GOT3 (cell line): ENCODE measurements around the gene TMEM59.
"Not testable (repeated sequence)": the region's sequence is repeated elsewhere in the genome, so short reads cannot be mapped to it uniquely, and the experiment has no call there.

Experiments
- DNase-seq: peaks from one replicate; lab custom pipeline; 2025; ENCODE audit warnings: mixed read lengths; lab: John Stamatoyannopoulos, UW

Gene TMEM59

DNA sequence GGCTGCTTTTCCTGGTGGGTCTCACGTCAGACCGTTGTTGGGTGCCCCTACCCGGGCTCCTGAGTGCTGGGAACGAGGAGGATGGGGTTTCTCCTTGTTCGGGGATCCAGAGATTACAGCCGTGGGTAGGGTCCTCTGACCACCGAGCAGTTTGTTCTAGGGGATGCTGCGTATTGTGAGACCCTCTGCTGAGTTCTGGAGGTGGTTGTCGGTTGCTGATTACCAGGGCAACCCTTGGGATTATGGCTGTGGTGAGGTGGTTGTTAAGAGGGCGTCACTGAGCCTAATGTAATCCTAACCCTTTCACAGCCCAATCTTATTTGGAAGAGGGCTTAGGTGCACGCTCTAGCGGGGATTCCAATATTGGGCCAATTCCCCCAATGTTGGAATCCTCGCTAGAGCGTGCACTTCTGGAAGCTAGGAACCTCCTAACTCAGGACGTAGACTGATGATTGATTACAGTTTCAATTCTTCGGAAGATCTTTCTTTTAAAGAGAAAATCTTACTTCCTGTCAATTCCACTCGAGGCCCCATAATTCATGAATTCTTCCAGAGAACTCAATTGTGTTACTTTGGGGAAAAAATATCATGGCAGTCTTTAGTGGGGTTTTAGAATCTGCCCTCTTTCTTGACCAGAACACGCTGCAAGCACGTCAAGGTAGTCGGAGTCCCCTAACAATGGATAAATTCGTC is 887 bp upstream of the TMEM59 start:
- no peak for DNase-seq

DNA sequence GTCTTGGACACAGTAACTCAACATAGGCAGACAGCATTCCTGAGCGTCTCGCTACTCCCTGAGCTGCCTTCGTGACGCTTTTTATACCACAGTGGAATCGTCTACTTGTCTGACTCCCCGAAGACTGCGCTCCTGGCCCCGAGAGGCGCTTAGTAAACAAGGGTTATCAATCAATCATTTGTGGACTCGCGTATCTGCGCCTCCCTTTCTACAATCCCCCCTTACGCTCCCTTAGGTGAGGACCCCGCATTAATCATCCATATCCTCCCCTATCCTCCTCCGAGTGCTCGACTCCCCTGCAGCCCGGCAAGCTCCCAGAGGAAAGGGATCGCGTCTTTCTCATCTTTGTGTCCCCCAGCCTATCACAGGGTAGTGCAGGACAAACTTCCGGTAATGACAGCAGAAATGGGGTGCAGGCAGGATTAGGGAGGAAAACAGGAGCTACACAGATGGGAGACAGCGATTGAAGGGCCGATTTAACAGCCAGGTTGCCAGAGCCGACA is 522 bp downstream of the TMEM59 start:
- DNase-seq, result no peak

DNA sequence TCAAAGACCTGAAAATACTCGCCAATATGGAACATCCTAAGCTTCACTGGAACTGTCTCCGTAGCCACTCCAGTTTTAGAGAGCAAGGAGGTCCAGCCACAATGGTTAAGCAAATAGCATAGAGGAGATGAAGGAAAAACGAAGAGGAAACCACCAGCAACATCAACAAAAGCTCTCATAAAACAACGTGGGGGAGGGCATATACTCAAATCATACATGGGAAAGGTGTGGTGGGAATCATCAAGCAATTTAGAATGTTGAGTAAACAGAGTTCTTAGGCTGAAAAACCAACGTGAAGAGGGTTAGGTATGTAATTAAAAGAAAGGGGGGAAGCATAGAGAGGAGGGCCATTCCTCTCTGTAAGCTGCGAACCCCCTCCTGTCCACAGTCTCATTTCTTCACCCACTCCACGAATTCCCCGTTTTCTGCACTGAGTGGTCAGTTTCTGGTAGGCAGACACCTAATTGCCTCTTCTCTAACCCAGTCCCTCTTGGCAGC is 1.0 kb downstream of the TMEM59 start:
- no peak for DNase-seq

DNA sequence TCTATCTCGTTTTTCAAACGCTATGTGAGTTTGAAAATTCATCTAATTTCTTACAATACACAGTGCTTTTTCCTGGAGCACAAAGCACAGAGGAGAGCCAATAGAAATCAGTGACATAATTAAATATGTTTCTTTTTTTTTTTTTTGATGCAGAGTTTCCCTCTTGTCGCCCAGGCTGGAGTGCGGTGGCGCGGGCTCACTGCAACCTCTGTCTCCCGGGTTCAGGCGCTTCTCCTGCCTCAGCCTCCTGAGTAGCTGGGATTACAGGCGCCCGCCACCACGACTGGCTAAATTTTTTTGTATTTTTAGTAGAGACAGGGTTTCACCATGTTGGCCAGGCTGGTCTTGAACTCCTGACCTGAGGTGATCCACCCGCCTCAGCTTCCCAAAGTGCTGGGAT is 2.6 kb downstream of the TMEM59 start:
- not testable (repeated sequence) for DNase-seq

DNA sequence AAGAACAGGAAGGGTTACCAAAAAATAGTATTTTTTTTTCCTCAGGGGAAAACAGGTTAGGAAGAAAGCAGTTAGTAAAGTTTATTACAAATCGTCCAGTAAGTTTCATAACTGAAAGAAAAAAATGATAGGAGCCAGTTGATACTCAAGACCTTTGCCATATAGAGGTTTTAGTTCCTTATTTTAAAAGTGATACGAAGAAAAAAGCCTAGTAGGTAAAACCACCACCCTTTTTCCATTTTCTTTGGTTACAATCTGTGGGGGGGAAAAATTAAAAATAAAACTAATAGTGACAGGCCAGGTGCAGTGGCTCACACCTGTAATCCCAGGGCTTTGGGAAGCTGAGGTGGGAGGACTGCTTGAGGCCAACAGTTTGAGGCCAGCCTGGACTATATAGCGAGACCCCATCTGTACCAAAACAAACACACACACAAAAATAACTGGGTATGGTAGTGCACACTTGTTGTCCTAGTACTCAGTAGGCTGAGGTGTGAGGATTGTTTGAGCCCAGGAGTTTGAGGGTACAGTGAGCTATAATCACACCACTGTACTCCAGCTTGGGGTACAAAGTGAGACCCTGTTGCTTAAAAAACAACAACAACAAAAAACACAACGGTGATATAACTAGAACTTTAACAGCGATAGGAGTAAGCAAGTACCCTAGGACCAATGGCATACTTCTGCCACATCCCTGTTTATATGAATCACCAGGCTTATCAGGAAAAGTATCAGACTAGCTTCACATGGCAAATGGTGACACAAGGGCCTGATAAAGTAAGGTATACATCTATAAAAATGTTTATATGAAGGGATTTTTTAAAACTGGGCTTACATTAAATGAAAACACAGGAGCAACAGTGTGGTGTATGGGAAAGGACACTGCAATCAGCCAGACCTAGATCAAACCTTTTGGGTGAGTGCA is 5.4 kb downstream of the TMEM59 start:
- DNase-seq, result no peak

DNA sequence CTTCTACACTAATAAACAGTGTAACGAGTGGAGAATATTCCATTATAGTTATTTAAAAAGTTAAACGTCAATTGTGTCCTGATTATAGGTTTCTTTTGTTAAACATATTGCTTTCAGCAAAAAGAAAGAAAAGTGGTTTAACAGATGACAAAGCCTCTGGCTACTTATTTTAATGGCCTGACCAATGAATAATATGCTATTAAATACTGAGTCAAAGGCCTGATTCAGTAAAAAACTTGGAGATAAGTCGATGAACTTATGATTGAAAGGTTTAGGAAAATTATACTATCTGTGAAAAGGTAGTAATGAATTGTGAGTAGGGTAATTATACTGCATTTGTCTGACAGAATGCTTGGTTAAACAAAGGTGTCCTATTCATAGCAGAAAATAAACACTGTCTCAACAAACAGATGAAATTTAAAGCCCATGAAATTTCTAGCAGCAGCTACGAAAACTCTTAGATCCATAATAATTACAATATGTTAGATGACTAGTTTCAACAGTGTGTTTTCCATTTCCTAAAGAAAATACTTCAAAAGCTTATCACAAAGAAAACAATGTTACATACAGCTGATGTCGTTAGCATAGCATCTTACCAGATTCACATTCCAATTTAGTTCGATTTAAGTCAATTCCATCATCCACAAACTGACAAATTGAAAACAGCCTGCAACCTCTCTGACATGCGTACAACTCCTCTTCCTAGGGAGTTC is 6.2 kb downstream of the TMEM59 start:
- no peak for DNase-seq

DNA sequence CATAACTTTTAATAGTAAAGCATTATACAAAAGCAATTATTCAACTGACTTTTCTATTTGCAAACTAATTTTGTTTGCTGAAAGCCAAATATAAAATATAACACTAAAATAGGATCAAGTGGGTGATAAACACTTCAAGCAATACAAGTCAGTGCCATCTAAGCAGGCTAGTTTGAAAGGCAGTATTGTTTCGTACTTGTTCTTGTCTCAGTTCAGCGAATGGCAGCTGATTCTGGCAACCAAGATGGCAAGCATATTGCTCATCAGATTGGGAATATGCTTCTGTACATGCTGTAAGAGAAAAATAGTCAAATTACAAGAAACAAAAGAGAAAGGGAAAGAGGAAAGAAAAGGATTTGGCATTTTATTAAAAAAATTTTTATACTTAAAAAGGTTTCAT is 7.5 kb downstream of the TMEM59 start:
- DNase-seq, result no peak

DNA sequence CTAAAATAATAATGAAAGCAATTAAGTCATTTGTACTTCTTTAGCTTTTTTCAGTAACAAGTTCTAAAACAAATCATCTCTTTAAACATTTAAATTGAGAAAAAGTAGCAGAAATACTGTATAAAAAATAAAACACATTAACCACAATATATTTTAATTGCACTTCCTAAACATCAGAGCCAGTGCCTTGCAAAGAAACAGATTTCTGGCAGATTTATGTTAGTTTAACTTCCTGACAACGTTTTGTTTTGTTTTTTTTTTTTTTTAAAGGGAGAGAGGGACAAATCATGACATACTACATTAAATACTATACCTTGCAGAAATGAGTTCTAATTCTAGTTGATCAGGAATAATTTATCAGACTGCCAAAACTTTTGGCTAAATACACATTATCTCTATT is 11.2 kb downstream of the TMEM59 start:
- no peak for DNase-seq

DNA sequence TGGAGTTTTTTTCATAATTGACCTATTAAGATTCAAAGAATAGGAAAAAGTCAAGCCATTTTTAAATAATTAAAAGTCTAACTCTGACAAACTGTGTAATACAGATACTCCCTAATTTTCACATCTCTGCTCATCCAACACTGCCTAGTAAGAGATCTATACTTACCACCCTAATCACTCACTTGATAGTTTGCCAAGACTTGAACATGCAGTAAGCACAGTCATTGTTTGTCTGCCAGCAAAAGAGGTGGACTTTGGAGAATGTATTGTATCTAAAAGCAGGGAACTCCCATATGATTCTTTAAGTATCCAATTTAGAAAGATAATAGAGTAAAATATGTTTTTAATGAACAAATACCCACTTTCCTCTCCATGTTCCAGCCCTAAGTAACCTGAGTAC is 15.5 kb downstream of the TMEM59 start:
- DNase-seq, result no peak

DNA sequence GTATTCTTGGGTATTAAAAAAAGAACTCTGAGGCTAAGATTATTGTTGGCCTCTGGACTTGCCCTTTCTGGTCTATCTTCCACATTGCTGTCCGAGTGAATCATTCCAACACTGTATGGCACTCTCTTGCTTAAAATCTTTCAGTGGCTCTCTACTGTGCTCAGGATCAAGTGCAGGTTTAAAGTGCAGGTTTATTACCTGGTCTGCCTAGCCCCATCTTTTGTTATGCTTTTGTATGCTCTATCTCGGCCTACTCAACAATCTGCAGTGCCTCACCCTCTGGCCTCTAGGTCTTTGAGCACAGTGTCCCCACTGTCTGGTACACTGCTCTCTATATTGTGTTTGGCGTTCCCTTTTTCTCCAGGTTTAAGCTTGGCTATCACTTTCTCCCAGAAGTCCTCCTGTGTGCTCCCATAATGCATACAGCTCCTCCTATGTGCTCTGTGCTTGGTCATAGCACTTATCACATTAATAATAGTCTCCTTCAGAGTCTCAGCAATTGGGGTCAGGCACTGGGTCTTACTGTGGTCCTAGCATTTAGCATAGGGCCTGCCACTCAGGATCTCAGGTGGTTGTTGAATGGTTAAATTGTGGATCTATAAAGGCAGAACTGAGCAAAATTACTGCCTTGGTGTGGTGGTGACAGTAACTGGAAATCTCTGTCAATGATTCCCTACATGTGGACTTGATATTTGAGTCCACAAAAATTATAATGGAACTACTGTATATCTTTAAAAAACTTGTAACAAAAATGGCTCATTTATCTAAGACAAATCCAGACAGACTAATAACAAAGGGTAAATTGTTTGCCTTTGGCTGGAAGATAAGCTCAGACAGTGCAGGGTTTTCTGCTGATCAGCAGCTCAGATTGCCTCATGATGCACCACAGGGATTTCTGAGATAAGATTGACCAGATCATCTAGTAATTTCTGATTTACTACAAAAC is 24.4 kb downstream of the TMEM59 start:
- DNase-seq, result no peak

DNA sequence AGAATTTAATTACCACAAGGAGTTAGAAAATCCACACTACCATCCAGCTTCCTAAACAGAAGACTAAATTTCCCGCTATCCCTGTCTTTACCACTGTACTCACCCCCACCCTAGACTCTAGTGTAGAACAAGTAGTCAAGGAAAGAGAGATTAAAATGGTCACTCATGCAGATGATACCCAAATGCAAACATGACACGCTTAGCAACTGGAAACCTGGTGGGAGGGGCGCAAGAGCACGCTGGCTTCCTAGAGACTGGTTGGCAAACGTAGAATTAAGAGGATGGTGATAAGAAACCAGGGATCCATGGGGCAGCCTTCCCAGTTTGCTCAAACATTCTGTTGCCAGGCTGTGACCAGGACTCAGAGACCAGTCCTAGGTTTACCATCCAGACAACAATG is 25.2 kb downstream of the TMEM59 start:
- no peak for DNase-seq

DNA sequence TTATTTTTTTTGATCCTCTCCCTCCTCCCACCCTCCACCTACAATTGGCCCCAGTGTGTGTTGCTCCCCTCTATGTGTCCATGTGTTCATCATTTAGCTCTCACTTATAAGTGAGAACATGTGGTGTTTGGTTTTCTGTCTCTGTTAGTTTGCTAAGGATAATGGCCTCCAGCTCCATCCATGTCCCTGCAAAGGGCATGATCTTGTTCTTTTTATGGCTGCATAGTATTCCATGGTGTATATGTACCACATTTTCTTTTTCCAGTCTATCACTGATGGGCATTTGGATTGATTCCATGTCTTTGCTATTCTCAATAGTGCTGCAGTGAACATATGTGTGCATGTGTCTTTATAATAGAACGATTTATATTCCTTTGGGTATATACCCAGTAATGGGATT is 28.2 kb downstream of the TMEM59 start:
- not testable (repeated sequence) for DNase-seq

DNA sequence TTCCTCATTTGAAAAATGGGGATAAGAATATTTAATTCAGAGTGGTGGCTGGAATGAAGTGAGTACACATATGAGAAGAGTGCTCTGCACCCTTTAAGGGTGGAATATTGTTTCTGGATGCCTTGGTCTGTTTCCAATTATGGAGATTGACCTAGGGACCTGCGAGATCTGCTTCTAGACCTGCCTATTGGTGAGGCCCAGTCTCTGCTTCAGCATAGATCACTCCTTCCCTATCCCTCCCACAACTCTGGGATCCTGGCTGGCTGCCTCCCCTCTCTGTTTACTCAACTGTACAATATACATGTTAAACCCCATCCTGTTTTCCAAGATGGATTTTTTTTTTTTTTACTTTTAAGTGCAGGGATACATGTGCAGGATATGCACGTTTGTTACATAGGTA is 28.6 kb downstream of the TMEM59 start:
- no peak for DNase-seq

DNA sequence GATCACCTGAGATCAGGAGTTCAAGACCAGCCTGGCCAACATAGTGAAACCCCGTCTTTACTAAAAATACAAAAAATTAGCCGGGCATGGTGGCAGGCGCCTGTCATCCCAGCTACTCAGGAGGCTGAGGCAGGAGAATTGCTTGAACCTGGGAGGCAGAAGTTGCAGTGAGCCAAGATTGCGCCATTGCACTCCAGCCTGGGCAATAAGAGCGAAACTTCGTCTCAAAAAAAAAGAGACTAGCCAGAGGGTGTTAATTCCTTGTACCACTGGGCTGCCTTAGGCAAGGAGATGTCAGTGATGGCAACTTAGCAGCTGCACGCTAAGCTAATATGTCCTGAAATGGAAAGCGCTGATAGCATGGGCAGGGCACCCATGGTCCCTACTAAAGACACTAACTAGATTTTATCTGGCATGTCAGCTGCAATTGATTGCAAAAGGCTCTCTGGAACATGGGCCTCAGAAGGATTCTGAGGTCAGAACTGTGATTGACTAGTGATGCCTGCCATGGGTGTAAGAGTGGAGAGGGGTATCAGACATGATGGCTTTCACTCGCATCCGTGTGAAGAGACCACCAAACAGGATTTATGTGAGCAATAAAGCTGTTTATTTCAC is 33.3 kb downstream of the TMEM59 start:
- DNase-seq, result not testable (repeated sequence)

DNA sequence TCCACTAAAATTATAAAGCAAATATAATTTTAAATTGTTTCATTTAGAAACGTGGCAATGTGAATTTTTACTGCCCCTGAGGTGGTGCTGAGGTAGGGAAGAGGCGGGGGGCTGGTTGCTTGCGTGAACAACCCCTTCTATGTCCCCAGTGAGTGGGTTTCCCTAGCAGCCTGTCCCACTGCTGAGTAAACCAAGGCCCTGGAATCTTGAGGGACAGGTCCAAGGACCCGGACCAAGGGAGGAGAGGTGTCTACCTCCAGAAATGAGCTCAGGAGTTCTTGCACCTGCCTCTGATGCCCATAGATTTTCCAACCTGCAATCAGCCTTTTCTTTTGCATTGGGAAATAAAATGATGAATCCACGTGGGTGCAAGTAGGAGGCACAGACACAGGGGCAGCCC is 34.4 kb downstream of the TMEM59 start:
- DNase-seq, result no peak

DNA sequence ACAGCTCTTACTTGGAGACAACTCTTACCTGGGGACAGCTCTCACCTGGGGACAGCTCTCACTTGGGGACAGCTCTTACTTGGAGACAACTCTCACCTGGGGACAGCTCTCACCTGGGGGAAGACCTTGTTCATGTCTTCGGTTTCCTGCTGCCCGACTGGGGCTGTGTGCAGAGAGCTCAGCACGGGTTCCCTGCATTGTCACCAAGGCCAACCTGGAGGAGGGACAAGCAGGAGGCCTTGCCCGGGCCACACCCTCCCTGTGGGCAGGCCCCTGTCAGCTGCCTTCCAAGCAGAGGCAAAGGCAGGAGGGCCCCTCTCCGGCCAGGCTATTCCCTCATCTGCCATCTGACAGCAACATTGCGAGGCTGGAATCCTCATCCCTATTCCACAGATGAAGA is 35.0 kb downstream of the TMEM59 start, which contains the start of gene LDLRAD1:
Gene LDLRAD1 (minus strand): TSS at position 208 of the 400 bp plus-strand sequence. CDS start 74 bp downstream, at position 134.
- no peak for DNase-seq

DNA sequence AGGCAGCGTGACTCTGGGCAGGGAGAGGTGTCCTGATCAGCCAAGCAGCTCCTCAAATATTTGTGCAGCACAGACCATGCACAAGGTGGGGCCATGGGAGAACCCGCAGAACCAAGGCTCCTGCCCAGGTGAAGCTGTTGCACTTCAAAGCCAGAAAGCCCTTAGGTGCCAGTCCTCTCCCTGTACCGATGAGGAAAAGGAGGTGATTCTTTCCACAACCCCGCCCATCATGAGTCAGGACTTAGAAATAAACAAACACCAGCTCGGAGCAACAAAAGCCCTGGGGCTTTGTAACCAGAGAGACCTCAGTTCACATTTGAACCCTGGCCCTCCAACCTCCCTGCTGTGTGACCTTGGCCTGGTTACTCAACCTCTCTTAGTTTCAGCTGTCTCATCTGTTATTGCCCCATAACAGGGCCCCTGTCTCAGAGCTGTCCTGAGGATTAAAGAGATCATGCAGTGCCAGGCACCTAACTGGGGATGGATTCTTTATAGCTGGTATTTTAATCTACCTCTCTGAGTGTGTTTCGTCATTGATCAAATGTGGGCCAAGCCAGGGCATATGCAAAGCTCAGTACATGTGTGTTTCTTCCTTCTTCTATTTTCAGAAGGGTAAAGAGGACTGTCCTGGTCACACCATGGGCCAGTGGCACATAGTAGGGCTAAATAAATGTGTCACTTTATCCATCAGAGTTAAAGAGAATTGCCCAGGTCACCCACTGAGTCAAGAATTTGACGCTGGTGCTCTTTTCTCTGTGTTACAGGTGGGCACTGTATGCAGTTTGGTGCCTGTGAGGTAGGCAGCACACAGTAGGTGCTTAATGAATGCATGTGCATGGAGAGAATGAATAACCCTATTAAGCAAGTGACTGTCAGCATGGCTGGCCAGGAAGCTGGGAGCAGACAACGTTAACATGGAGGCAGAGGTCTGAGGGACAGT is 36.4 kb downstream of the TMEM59 start:
- no peak for DNase-seq

DNA sequence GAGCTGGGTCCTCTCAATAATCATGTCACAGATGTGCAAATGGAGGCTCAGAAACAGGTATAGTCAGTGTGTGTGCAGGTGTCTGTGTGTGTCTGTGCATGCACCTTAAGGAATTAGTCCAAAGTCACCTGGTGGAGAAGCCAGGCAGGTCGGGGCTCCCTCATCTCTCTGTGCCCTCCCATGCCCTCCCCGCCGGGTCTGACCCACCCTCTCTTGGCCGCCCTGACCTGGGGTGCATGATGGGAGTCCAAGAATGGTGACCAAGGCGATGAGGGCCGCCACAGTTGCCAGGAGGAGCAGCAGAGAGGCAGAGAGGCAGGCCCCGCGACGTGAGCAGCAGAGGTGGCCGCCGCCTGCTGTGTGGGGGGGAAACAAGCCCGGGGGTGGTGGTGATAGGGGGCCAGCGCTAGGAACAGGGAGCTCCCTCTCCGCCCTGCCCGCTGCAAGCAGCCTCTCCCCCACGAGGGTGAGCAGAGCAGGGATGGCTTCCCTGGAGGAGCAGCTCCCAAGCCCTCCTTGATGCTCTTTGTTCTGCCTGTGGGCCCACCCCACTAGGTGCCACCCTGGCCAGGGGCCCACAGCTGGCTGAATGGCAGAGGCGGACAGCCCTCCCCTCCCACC is 38.9 kb downstream of the TMEM59 start:
- DNase-seq, result no peak
